Measurements from ENCODE around the gene TTBK1. TPM values are rescaled to one million over a fixed set of nuclear protein-coding genes. Genes with fewer than 3 reads are reported as not detected.

Gene TTBK1
- total RNA-seq, 1 experiment from 2014 or later: not detected

DNA sequence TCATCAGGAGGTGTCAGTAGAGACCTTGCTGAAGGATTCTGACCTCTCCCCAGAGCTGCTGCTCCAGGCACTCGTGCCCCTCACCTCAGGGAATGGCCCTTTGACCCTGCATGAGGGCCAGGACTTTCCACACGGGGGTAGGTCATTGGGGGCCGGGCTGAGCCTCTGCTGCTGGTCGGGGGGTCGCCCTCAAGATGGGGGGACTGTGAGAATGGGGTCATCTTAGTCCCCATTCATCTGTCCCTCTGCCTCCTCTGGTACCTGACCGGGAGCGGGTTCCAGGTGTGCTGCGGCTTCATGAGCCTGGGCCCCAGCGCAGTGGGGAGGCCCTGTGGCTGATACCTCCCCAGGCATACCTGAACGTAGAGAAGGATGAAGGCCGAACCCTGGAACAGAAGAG, 29.9 kb upstream of the TTBK1 start:
- ChIA-PET POLR2A (no interaction called here), CTCF (interaction anchor here (1.0 to 1.8 kb wide), 2 partner anchors 16 to 21 kb away, joined by 5 to 6 read pairs; partner anchors contain the start of gene DNPH1)
- no peak for DNase-seq (ENCODE audit: unreplicated experiment)
- TF ChIP-seq, protein P1, sequence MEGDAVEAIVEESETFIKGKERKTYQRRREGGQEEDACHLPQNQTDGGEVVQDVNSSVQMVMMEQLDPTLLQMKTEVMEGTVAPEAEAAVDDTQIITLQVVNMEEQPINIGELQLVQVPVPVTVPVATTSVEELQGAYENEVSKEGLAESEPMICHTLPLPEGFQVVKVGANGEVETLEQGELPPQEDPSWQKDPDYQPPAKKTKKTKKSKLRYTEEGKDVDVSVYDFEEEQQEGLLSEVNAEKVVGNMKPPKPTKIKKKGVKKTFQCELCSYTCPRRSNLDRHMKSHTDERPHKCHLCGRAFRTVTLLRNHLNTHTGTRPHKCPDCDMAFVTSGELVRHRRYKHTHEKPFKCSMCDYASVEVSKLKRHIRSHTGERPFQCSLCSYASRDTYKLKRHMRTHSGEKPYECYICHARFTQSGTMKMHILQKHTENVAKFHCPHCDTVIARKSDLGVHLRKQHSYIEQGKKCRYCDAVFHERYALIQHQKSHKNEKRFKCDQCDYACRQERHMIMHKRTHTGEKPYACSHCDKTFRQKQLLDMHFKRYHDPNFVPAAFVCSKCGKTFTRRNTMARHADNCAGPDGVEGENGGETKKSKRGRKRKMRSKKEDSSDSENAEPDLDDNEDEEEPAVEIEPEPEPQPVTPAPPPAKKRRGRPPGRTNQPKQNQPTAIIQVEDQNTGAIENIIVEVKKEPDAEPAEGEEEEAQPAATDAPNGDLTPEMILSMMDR (IDR thresholded peaks at IDR 0.05; ENCODE audit: unreplicated experiment): no peak
- intact Hi-C loops (cut with micrococcal nuclease): no loop called here
- H3K4me3 Mint-ChIP-seq (ENCODE audit: unreplicated experiment): no peak overlapping the region
- H3K27me3 Mint-ChIP-seq (ENCODE audit: insufficient read depth, unreplicated experiment): no peaks in the 10 kb centered on the region
- H3K27ac Mint-ChIP-seq (ENCODE audit: low read depth, unreplicated experiment): no peak overlapping the region
- no peaks in the 10 kb centered on the region for H3K4me1 Mint-ChIP-seq (ENCODE audit: insufficient read depth, unreplicated experiment)
- H3K9me3 Mint-ChIP-seq (ENCODE audit: unreplicated experiment): no peaks in the 10 kb centered on the region
- H3K36me3 Mint-ChIP-seq (ENCODE audit: insufficient read depth, unreplicated experiment): peaks cover 33% of the 10 kb centered on the region
- BruUV-seq (replicated peaks): no TSS peak

DNA sequence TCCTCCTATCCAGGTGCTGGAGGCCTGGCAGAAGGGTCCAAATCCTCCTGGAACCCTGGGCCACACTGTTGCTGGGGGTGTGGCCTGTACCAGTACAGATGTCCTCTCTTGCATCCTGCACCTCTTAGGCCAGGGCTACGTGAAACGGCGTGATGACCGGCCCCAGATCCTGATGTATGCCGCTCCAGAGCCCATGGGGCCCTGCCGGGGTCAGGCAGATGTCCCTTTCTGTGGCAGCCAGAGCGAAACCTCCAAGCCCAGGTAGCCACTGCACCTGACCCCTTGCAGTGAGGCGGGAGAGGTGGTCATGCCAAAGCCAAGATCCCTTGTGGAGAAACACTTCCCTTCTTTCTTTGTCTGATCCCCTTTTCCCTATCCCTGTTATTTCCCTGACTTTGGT, 28.2 kb upstream of the TTBK1 start:
- CTCF ChIA-PET: no interaction called here

DNA sequence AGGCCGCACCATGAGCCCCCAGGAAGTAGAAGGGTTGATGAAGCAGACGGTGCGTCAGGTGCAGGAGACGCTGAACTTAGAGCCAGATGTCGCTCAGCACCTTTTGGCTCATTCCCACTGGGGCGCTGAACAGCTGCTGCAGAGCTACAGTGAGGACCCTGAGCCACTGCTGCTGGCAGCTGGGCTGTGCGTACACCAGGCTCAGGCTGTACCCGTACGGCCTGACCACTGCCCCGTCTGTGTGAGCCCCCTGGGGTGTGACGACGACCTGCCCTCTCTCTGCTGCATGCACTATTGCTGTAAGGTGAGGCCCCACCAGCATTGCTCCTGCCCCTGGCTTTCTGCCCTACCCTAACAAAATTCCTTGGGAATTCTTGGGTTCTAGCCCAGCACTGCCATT, 27.1 kb upstream of the TTBK1 start:
- H3K9me3 Mint-ChIP-seq (ENCODE audit: unreplicated experiment): no peaks in the 10 kb centered on the region
- no peak for DNase-seq (ENCODE audit: unreplicated experiment)
- TF ChIP-seq, protein P1 (IDR thresholded peaks at IDR 0.05; ENCODE audit: unreplicated experiment): no peak
- CTCF ChIA-PET: no interaction called here
- H3K27me3 Mint-ChIP-seq (ENCODE audit: insufficient read depth, unreplicated experiment): no peaks in the 10 kb centered on the region
- POLR2A ChIA-PET: no interaction called here
- no TSS peak for BruUV-seq (replicated peaks)
- intact Hi-C loops (cut with micrococcal nuclease): no loop called here
- peaks cover 40% of the 10 kb centered on the region for H3K36me3 Mint-ChIP-seq (ENCODE audit: insufficient read depth, unreplicated experiment)
- no peak overlapping the region for H3K4me3 Mint-ChIP-seq (ENCODE audit: unreplicated experiment)
- no peak overlapping the region for H3K27ac Mint-ChIP-seq (ENCODE audit: low read depth, unreplicated experiment)
- peaks cover 4% of the 10 kb centered on the region for H3K4me1 Mint-ChIP-seq (ENCODE audit: insufficient read depth, unreplicated experiment)

More for the DNA sequence above, 28.2 kb upstream of the TTBK1 start:
- no peak overlapping the region for H3K4me3 Mint-ChIP-seq (ENCODE audit: unreplicated experiment)
- no peaks in the 10 kb centered on the region for H3K4me1 Mint-ChIP-seq (ENCODE audit: insufficient read depth, unreplicated experiment)
- no peaks in the 10 kb centered on the region for H3K9me3 Mint-ChIP-seq (ENCODE audit: unreplicated experiment)
- no peaks in the 10 kb centered on the region for H3K27me3 Mint-ChIP-seq (ENCODE audit: insufficient read depth, unreplicated experiment)
- H3K27ac Mint-ChIP-seq (ENCODE audit: low read depth, unreplicated experiment): no peak overlapping the region
- peaks cover 41% of the 10 kb centered on the region for H3K36me3 Mint-ChIP-seq (ENCODE audit: insufficient read depth, unreplicated experiment)
- no peak for DNase-seq (ENCODE audit: unreplicated experiment)
- POLR2A ChIA-PET: no interaction called here
- no TSS peak for BruUV-seq (replicated peaks)
- intact Hi-C loops (cut with micrococcal nuclease): no loop called here
- TF ChIP-seq, protein P1 (IDR thresholded peaks at IDR 0.05; ENCODE audit: unreplicated experiment): no peak

DNA sequence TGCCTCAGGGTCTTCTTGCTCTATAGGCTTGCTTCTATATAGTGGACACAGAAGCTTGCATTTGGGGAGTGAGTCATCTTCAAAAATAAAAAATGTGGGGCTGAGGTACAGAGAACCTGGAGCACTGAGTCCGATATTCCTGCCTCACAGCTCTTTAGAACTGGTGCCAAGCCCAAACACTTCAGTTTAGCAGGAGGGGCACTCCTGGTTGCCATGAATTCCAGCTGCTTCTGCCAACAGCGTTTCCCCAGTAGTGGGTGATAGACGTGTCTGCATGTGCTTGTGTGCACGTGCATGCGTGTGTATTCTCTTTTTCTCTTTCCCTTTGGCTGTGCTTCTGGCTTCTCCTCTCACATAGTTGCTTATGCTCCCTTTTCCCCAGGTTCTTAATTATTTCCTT, 25.9 kb upstream of the TTBK1 start:
- H3K4me1 Mint-ChIP-seq (ENCODE audit: insufficient read depth, unreplicated experiment): peaks cover 12% of the 10 kb centered on the region
- intact Hi-C loops (cut with micrococcal nuclease): no loop called here
- ChIA-PET POLR2A (interaction anchor here (1.3 kb wide), 1 partner anchor 11 kb away, joined by 6 read pairs; no protein-coding TSS in a partner anchor), CTCF (interaction anchor here (0.8 to 1.4 kb wide), 4 partner anchors 11 to 91 kb away, joined by 3 to 4 read pairs (median 4); partner anchors contain the start of genes CRIP3 and DNPH1)
- H3K4me3 Mint-ChIP-seq (ENCODE audit: unreplicated experiment): no peak overlapping the region
- TF ChIP-seq, protein P1 (IDR thresholded peaks at IDR 0.05; ENCODE audit: unreplicated experiment): no peak
- H3K9me3 Mint-ChIP-seq (ENCODE audit: unreplicated experiment): no peaks in the 10 kb centered on the region
- DNase-seq (ENCODE audit: unreplicated experiment): no peak
- H3K36me3 Mint-ChIP-seq (ENCODE audit: insufficient read depth, unreplicated experiment): peaks cover 47% of the 10 kb centered on the region
- H3K27me3 Mint-ChIP-seq (ENCODE audit: insufficient read depth, unreplicated experiment): no peaks in the 10 kb centered on the region
- no peak overlapping the region for H3K27ac Mint-ChIP-seq (ENCODE audit: low read depth, unreplicated experiment)
- no TSS peak for BruUV-seq (replicated peaks)
